Measurements from ENCODE around the gene NIN.
"Not testable (repeated sequence)": the region's sequence is repeated elsewhere in the genome, so short reads cannot be mapped to it uniquely, and the experiment has no call there.

NIN gene

DNA sequence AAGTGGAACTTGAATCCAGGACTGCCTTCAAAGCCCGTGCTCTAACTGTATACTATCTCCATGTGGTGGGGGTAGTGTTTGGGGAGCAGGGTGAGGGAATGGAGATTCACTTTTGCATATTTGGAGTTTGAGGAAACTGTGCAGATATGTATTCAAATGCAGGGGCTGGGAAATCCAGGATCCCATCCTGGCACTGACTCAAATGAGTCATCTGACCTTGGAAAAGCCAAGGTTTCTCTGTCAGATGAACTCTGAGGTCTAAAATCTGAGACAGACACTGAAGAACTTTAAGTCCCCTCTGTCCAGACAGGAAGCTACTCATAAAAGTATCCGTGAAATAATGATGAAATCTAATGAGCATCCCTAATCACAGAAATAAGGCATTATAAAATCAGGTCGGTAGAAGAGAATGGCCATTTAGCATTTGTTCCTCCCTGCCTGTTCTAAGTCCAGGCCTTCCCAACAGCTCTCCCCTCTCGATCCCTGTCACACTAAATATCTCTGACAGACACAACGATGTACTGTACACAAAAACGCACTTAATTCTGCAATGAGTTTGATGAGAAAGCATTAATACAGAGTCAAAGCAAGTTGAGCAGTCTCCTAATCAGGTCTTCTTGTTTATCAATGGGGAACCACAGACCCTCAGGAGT is 14.4 kb downstream of the NIN start:
- no peak for DNase-seq

DNA sequence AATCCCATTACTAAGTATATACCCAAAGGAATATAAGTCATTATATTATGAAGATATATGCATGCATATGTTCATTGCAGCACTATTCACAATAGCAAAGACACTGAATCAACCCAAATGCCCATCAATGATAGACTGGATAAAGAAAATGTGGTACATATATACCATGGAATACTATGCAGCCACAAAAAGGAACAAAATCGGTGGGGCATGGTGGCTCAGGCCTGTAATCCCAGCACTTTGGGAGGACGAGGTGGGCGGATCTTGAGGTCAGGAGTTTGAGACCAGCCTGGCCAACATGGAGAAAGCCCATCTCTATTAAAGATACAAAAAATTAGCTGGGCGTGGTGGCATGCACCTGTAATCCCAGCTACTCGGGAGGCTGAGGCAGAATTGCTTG is 15.4 kb downstream of the NIN start:
- DNase-seq: not testable (repeated sequence)

DNA sequence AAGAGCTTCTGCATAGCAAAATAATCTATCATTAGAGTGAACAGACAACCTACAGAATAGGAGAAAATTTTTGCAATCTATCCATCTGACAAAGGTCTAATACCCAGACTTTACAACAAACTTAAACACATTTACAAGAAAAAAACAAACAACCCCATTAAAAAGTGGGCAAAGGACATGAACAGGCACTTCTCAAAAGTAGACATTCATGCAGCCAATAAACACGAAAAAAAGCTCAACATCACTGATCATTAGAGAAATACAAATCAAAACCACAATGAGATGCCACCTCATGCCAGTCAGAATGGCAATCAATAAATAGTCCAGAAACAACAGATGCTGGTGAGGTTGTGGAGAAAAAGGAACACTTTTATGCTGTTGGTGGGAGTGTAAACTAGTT is 15.9 kb downstream of the NIN start:
- not testable (repeated sequence) for DNase-seq

DNA sequence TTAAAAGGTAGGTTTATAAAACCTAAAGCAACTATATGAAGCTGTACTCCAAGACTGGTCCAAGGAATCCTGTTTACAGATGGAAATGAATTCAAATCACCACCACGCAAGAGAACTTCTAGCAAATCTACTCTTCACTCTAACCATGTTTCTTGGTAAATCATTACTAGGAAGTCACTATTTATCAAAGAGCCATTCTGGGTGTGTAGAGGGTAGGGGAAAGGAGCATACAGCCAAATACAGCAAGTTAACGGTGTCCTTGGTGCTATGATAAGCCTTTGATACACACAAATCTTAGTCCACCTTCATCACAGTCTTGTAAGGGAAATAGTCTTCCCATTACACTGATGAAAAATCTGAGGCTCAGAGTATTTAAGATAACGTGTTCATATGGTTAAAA is 16.8 kb downstream of the NIN start:
- DNase-seq: no peak

DNA sequence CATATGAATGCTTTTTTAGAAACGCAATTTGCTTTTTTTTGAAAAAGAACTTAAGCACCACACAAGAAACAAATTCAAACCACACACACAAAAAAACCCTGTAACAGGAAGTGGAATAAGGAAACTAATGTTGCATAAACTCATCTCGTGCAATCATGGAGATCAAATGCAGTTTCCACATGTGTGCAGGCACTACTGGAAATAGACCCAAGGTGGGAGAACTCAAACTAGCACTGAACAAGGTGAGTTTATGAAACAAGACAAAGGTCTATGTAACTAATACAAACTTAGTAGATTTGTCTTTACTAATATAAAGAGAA is 17.5 kb downstream of the NIN start:
- no peak for DNase-seq

DNA sequence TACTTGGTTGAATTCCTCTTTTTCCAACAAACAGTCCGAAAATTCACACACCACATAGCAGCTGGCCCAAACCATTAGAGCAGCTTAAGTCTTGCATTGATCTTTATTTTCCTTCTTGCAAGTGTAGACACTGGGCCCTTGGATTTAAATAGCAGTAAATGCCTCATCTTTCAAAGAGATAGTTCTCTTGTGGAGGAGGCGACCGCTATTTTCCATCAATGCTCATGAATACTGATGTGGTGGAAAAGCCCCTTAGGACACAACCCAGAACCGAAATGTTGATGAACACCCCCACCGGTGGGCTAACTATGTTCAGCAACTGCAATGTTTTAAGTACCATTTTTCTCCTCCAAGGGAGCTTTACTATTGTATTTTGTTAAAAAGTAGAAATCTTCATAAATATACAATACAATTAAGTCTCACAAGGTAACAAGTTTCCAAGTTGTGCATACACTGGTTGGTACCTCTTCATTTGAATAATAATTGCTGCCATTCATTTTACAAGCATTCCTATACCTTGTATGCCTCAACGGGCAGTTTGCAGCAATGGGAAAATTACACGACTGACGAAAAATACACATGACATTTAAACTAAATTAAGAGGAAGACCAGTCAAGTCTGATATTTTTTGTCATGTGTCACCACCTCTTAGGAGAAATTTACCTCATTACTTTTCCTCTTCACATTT is 18.0 kb downstream of the NIN start:
- DNase-seq: peak; percentile 30

DNA sequence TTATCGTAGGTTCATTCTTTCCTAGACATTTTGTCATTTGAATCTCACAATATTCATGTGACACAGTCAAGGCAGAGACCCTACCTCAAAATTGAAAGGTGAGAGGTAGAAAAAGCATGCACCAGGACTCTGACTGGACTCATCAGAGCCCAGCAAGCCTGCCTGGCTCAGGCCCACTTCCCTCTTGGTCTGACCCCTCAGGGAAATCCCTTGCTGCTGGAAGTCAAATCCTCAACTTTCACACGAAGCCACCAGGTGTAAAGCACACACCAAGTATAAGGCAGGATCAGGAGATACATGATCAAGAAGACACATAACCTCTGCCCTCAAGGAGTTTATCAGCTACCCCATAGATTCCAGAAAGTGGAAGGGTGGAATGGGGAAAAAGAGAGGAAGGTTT is 18.8 kb downstream of the NIN start:
- no peak for DNase-seq

DNA sequence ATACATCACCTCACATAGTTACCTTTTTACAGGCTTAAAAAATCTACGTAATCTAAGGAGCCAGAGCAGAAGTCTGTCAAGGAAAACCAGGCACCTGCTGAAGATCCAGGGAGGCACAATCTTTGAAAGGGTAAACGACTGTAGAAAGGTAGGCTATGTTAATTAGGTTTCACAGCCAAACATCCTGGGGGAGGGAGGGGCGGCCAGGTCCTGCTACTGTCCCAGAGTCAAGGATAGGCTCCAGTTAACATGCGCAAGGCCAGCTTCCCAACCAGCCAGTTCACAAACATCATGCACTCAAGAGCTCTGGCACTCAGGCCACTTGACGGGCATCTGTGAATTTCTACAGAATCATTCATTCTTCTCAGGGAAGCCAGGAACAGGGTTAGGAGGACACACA is 22.9 kb downstream of the NIN start:
- no peak for DNase-seq

DNA sequence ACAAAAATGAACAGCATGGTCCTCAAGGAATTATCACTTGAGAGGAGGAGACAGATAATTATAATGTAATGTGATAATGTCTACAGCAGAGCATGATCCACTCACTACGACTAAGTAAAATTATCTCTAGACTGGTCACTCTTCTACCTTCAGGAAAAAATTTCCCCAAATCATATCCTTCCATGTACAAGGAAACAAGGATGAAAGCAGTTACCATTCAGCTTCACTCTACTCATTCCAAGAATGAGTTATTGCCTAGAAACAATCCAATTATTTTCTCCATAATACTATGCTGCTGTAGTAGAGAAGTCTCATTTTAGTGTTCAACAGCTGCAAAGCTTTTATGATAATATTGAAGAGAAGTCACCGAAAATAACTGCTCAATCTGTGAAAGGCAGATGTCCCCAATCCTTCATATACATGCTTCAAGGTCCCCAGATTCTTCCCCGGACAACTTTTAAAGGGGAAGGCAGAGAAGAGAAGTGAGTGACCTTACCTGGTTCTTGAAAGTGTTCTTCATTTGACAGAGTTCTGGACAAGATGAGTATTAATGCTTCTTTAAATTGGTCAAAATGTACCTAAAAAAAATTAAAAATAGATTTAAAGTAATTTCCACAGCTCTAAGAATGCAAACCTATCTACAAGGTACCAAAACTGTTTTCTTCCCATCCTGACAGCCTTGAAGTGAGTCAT is 24.6 kb downstream of the NIN start:
- DNase-seq: no peak

DNA sequence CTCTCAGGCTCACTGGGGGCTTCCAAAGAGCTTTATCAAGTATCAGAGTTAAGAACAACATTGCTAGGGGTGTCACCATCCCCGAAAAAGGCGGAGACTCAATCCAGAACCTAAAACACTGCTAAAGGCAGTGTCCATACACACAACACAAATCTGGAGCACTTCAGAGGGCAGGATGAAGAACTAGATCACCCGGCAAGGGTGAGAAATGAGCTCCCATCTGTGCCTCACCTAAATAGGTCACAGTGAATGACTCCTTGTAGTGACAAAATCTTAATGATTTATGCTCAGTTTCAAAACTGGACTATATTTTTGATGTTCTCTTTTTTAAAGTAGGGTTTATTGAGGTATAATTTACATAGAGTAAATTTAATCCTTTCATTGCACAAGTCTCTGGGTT is 25.6 kb downstream of the NIN start:
- DNase-seq: no peak

DNA sequence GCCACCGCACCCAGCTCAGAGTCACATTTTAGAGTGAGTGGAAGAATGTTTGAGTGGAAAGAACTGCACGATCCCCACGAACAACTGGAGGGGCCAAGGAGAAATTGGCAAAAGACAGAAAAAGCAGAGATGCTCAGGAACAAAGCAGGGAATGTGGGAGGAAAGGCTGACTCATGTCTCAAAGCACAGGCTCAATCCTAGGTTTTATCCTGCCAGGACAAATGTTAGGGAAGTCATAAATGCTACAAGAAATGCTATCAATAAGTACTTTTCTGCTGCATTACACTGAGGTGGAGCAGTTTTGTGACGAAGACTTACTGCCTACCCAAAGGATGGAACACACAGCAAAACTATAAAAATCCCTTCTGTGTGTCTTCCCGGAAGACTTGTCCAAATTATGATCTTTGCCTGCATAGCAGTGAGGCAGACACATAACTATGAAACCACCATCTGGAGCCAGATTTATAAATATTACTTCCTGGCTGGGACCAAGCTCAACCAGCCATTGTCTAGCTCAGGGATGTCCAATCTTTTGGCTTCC is 26.7 kb downstream of the NIN start:
- DNase-seq: no peak

DNA sequence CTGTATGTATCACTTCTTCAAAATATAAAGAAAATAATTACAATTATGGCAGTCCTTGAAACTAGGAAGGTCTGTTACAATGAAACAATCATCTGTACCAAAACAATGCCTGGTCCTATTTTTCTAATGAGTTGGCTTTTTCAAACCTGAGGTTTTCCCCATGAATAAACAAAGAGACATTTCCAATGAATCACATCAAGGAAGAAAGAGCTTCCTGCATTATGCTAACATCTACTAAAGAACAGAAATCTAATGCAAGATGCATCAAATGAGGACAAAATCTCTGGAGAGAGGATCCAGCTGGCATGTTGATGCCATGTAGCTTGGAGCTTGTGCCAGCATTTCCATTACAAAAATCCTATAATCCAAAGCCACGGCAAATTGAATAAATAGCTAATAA is 29.3 kb downstream of the NIN start:
- DNase-seq: no peak

DNA sequence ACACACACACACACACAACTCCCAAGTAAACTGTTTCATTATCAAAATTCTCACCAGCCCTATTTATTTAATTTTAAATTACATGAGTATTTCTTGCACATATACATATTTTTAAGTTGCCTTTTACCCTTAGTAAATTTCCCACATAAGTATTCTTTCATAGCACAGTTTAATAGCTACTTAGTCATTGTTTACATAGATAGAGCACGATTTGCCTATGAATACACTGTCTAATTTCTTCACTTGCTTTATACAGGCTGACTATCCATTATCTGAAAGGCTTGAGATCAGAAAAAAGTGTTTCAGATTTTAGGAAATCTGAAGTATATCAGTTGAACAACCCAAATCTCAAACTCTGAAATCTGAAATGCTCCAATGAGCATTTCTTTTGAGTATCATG is 30.9 kb downstream of the NIN start:
- DNase-seq: no peak

DNA sequence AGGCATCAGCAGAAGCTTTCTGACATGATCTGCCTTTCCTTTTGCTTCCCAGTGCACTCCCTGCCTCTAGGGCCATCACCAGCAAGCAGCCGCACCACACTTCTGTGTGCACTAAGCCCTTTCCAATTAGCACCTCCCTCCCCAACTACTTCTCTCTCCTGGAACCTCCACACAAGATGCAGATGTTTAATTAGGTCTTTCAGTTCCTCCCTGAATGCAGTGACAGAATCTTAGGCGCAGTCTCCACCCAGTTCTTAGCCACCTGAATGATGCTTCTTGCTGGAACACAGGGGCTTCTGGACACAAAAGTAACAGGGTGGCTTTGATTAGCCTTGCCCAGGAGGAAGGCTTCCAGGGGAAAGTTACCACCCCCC is 32.9 kb downstream of the NIN start:
- no peak for DNase-seq

DNA sequence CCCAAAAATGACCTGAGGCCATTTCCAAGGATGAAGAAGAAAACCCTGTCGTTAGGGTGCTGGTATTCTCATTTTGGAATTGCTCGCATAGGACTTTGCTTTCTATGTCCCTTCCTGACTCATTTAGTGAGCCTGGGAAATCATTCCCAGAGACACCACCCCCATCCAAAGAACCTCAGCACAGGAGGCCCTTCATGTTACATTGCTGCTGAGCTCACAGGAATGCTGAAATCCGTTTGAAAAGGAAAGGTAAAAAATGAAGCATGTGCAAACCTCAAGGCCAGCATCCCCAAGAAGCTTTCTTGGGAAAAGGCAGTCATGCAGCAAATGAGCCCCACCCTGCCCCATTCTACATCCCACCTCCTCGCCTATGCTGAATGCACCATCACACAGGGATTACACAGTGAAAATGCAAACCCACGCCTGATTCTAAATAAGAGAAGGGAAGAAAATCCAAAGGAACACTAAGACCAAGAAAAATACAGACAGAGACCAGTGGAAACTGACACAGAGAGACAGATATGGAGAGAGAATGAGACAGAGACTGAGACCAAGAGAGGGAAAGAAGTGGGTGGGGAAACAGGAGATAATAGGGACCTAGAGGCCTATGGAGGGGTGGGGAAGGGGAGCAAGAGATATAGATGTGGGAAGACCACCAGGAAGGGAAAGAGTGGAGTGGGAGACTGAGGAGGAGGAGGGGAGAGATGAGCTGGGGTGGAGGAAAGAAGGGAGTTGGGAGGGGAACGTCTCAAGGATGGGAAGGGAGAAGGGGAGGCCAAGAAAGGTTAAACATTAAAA is 33.5 kb downstream of the NIN start:
- DNase-seq: no peak

DNA sequence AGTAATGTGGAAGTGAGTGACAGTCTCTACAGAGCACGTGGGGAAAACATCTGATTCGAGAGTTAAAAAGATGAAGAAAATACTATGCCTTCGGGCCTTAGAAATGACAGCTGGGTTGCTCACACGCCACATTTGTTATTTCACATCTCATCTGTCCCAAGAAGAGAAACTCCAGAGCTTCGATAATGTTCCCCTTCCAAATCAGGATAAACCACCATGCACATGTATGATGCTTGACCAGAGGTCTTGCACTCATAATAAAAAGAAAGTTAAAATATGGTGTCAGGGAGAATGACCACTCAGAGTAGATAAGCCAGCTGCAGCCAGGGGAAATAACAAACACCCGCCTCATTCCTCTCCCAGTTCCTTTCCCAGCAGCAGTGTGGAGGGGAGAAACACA is 34.6 kb downstream of the NIN start:
- no peak for DNase-seq

DNA sequence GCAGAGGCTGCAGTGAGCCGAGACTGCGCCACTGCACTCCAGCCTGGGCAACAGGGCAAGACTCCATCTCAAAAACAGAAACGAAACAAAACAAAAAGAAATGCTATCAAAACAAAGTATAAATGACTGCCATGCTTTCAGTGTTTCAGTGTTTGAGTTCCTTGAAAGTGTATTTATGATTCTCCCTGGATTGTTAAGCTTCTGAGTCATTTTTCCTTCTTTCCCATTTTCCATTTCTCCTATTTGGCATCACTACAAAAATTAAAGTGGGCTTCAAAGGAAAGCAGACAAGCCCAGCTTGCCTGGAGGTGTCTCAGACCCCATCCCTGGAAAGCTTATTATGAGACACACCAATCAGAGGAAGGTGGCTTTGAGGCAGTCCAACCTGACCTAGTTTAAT is 35.1 kb downstream of the NIN start:
- DNase-seq: no peak

DNA sequence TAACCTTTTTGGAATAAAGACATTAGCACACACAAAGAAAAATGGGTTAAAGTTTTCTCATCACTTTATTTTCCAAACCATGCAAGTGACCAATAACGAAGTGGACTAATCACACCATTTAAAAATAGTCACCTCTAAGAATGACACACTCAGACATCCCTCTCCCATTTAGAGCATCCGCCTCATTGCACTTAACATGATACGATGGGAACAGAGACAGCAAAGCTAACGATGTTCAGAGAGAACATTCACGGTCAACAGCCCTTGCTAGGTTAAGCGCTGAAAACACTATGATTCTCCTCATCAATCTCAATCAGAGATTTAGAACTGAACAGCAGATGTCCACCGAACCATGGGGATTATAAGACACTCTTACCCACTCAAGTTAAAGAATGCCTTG is 35.8 kb downstream of the NIN start:
- DNase-seq: no peak

DNA sequence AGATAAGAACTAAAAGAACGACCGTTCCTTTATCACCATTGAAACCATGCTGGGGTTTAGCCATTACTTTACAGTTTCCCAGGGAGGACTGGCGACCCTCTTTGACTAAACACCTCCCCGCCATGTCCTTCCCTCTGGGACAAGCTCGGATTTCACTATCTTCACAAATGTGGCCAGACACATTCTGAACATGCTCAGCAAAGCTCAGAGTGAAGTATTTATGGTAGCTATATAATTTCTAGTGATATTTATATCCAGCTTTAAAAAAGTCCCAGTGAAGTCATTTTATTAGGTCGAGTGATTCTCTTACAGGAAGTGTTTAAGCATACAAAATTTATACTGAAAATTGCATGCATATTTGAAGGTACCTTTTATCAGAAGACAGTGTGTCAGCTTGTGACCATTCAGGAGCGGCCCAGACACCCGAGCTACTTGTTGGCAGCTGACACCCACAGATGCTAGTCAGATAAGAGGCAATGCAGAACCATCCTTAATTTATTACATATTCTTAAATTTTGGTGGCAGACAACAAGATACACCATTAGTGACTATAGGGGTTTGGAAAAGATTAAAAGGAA is 36.8 kb downstream of the NIN start:
- no peak for DNase-seq

DNA sequence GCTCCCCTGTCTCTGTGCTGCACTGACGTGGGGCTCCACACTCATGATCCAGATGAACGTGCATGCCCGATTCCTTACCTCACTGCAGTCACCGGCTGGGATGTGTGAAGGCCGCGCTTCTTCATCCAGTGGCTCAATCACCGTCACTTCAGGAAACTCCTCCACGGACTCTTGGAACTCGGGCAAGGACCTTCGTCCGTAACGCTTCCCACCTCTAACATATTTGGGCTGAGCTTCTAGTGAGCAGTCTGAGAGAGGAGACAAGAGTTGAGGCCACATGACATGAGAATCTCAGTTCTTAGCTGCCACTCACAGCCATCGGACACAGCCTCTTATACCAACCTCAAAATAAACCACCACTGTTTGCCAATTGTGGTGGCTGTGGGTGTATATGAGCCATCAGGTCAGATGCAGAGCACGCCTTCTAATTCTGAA is 38.3 kb downstream of the NIN start:
- DNase-seq: no peak

DNA sequence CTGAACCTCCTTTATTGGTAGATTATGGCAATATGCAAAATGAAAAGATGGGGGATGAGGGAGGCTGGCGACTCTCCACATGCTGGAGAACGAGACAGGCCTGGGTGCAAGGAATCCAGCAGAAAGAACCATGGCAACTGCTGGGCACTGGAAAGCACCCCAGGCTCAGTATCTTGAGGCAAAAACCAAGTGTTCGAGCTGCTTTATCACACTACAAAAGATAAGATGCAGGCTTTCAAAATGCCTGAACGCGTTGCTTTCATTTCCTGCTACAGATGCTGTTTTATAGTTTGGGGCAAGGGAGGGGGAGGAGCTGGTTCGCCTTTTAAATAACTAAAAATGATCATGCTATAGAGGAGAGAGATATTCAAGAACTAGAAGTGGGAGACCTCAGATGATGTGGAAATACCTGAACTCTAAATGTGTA is 38.9 kb downstream of the NIN start:
- DNase-seq: no peak

DNA sequence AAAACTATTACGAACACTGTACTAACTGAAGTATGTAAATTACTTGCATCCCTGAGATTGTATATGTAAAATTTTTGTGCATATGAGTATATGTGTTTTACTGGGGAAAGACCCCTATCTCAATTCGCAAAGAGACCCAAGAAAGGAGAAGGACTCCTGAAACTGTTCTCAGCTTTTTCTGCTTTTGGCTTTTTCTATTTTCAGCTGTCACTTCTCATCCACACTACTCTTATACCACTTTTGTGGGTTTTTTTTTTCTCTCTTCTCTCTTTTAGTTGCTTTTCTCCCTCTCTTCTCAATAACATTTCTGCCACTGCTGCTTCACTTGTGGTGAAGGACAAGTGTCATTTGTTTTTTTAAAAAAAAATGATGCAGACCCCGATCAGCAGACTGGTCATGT is 39.8 kb downstream of the NIN start:
- DNase-seq: no peak

DNA sequence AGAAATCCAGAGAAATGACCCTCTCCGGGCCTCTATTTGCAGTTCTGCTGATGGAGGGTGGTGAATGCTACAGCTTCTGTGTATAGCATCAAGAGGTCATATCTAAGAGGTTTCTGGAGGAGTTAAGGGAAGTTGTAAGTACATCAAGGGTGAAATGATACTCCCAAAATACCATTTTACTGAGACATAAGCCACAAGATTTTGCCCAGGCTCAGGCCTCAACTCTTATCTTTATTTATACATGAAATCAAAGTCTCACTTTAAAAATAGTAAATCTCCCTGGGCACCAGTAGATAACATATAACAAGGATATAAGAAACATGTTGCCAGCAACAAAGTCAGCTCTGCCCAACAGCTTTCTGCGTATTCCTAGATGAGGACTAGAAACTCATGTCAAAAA is 40.4 kb downstream of the NIN start:
- no peak for DNase-seq

Measured in stimulated activated CD4-positive, alpha-beta T cell treated with anti-CD3 and anti-CD28 coated beads, Interleukin-15, amount 100 ng/mL, for 24 hours (primary cell).